GM06990 (cell line): ENCODE results near the gene L3MBTL1.

Experiments used
- DNase-seq: peaks from one replicate; pipeline ENCODE4 v3.0.0-alpha.2; 2011; ENCODE audit not compliant: insufficient read length; ENCODE audit errors: extremely low read depth
- H3K27me3 ChIP-seq: replicated peaks from 2 replicates; pipeline ENCODE4 v1.6.0; 2011; ENCODE audit warnings: low read length; ENCODE audit not compliant: control insufficient read depth, insufficient read depth
- H3K36me3 ChIP-seq: 2 replicates; pipeline ENCODE4 v1.5.1; 2011; ENCODE audit warnings: low read length; ENCODE audit not compliant: control insufficient read depth, insufficient read depth
- H3K4me3 ChIP-seq: replicated peaks from 2 replicates; pipeline ENCODE4 v1.5.1; 2011; ENCODE audit warnings: low read depth, mild to moderate bottlenecking, control low read depth, low read length
- TF ChIP-seq, protein P1 (sequence below): IDR thresholded peaks from 2 replicates; pipeline ENCODE4 v1.5.1; 2011; ENCODE audit warnings: low read length, control low read depth, mild to moderate bottlenecking, inconsistent platforms; ENCODE audit not compliant: insufficient read depth, poor library complexity, severe bottlenecking

The L3MBTL1 gene

GRCh38 chr20:43511879-43512278 lies 4.4 kb downstream of the L3MBTL1 start:
- no peak overlapping the region for H3K4me3 ChIP-seq
- TF ChIP-seq, protein P1, sequence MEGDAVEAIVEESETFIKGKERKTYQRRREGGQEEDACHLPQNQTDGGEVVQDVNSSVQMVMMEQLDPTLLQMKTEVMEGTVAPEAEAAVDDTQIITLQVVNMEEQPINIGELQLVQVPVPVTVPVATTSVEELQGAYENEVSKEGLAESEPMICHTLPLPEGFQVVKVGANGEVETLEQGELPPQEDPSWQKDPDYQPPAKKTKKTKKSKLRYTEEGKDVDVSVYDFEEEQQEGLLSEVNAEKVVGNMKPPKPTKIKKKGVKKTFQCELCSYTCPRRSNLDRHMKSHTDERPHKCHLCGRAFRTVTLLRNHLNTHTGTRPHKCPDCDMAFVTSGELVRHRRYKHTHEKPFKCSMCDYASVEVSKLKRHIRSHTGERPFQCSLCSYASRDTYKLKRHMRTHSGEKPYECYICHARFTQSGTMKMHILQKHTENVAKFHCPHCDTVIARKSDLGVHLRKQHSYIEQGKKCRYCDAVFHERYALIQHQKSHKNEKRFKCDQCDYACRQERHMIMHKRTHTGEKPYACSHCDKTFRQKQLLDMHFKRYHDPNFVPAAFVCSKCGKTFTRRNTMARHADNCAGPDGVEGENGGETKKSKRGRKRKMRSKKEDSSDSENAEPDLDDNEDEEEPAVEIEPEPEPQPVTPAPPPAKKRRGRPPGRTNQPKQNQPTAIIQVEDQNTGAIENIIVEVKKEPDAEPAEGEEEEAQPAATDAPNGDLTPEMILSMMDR: no peak
- no peak for DNase-seq
- no peaks in the 10 kb centered on the region; the same call in 1 of the 2 replicates for H3K27me3 ChIP-seq
- H3K36me3 ChIP-seq: no peaks in the 10 kb centered on the region

GRCh38 chr20:43513372-43513930 lies 6.0 kb downstream of the L3MBTL1 start:
- peak overlapping the region; percentile 67 for H3K4me3 ChIP-seq
- TF ChIP-seq, protein P1: no peak
- H3K27me3 ChIP-seq: no peaks in the 10 kb centered on the region
- no peak for DNase-seq
- no peaks in the 10 kb centered on the region for H3K36me3 ChIP-seq

DNA sequence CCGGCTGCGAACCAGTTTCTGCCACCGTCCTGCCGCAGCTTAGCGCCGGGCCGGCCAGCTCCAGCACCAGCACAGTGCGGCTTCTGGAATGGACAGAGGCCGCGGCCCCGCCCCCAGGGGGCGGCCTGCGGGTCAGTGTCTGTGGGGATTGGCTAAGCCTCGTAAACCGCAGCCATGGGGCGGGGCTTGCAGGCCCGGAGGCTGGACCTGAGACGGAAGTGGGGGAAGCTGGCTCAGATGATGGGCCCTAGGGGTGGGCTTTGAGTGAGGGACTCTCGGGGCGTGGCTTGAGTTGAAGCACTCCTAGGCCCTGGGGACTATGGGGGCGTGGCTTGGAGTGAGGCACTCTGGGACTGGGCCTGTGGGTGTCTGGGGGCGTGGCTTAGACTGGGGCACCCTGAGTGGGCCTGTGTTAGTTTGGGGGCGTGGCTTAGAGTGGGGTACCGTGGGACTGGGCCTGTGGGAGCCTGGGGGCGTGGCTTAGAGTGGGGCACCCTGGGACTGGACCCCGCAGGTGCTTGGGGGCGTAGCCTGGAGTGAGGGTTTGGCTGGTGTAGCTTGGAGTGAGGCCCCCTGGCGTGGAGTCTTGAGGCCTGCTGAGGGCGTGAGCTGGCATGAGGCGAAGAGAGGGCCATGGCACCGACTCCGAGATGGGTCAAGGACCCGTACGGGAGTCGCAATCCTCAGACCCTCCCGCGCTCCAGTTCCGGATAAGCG lies 6.6 kb downstream of the L3MBTL1 start:
- no peaks in the 10 kb centered on the region for H3K36me3 ChIP-seq
- H3K4me3 ChIP-seq: peak overlapping the region; percentile 74
- DNase-seq: peak; percentile 95
- TF ChIP-seq, protein P1: peak; percentile 39
- H3K27me3 ChIP-seq: no peaks in the 10 kb centered on the region

- H3K27me3 ChIP-seq: no peaks in the 10 kb centered on the region
- no peak for DNase-seq
Measured at GRCh38 chr20:43514648-43514999, 7.1 kb downstream of the L3MBTL1 start.

GRCh38 chr20:43515628-43516027 lies 8.1 kb downstream of the L3MBTL1 start:
- Histone ChIP-seq H3K27me3 (no peaks in the 10 kb centered on the region), H3K36me3 (no peaks in the 10 kb centered on the region), H3K4me3 (peak overlapping the region; percentile 11)
- DNase-seq: no peak
- TF ChIP-seq, protein P1: no peak

More at GRCh38 chr20:43514648-43514999, 7.1 kb downstream of the L3MBTL1 start:
- TF ChIP-seq, protein P1: no peak
- H3K36me3 ChIP-seq: no peaks in the 10 kb centered on the region
- H3K4me3 ChIP-seq: peak overlapping the region; percentile 74
